ENCODE data around the gene ZNF697.

Gene ZNF697

DNA sequence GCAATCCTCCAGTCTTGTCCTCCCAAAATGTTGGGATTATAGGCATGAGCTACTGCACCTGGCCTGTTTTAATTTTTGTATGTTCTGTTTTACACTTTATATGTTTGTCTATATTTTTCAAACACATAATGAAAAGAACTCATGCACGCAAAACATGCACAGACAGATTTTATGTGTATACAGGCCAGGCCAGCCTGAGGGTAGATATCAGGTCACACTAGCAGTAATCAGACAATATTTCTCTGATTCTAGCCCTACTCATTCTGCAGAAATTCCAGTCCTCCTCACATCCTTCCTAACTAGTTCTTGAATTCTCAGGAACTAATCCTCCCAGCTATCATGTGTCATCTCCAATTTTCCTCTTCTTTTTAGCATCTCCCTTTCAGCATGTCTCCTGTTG lies 35.8 kb upstream of the ZNF697 start:
- no peak for TF ChIP-seq CTCF (IDR thresholded peaks at IDR 0.05; ENCODE audit: low read depth, low read length)
- H3K4me3 ChIP-seq (ENCODE audit: low read depth, low read length) = no peak overlapping the region

DNA sequence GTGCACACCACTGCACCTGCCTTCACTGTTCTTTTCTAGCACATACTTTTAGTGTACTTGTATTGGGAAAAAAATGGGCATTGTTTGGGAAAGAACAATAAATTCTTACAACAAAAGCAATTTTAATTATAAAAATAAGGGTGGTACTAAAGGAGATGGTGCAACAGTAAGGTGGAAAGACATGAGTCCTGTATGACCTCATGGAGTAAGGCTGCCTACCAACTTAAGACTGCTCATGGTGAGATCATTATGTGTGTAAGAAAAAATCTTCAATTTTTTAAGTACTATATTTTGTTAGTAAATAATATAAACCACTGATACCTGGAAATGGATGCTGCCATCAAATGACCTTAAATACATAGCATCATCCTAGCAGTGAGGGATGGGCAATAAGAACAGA lies 34.1 kb upstream of the ZNF697 start:
- H3K4me3 ChIP-seq (ENCODE audit: low read depth, low read length) = no peak overlapping the region
- no peak for TF ChIP-seq CTCF (IDR thresholded peaks at IDR 0.05; ENCODE audit: low read depth, low read length)

GRCh38 chr1:119681560-119681959 lies 33.5 kb upstream of the ZNF697 start:
- no peak overlapping the region for H3K4me3 ChIP-seq (ENCODE audit: low read depth, low read length)
- TF ChIP-seq CTCF (IDR thresholded peaks at IDR 0.05; ENCODE audit: low read depth, low read length) = no peak

DNA sequence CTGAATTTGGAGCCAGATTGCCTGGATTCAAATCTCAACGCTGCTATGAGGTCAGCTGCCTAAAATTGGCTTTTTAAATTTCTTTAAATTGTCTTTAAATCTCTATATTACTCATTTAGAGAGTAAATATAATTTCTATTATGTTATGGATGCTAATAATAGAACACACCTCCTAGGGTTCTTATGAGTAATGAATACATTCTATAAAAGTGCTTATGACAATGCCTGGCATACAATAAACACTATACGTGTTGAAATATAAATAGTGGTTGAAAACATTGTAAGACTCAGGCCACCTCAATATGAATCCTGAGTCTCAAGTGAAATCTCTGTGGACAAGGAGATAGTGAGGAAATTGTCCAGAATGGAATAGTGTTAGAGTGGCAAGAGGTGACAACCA lies 32.7 kb upstream of the ZNF697 start:
- no peak overlapping the region for H3K4me3 ChIP-seq (ENCODE audit: low read depth, low read length)
- TF ChIP-seq CTCF (IDR thresholded peaks at IDR 0.05; ENCODE audit: low read depth, low read length) = no peak

DNA sequence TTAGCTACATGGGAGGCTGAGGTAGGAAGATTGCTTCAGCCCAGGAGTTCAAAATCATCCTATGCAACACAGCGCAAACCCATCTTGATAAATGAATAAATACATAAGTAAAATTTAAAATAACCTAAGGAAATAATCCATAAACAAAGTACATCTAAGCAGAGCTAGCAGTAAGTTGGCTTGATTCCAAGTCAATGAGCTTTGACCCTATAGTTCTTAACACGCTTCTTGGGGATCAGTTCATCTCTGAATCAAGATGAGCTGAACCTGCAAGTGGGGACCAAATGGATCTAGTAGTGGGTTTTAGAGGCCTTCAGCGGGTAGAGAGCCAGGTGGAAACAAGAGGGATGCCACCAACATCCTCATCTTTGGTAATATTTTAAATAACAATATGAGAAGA lies 32.1 kb upstream of the ZNF697 start:
- no peak overlapping the region for H3K4me3 ChIP-seq (ENCODE audit: low read depth, low read length)
- TF ChIP-seq CTCF (IDR thresholded peaks at IDR 0.05; ENCODE audit: low read depth, low read length) = no peak

DNA sequence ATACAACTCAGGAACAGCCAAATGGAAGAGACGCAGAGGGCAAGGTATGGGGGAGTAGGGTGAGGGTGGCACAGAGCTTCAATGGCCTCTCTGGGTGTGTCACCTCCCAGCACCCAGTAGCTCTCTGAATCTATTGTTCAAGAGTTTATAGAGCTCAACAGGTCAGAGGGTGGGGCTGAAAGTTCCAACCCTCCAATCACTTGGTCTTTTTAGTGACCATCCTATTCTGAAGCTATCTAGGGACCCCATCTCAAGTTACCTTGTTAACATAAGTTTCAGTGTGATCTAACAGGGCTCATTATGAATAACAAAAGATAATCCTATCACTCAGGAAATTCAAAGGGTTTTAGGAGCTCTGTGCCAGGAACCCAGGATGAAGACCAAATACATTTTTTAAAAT lies 31.2 kb upstream of the ZNF697 start:
- H3K4me3 ChIP-seq (ENCODE audit: low read depth, low read length) = no peak overlapping the region
- TF ChIP-seq CTCF (IDR thresholded peaks at IDR 0.05; ENCODE audit: low read depth, low read length) = no peak

DNA sequence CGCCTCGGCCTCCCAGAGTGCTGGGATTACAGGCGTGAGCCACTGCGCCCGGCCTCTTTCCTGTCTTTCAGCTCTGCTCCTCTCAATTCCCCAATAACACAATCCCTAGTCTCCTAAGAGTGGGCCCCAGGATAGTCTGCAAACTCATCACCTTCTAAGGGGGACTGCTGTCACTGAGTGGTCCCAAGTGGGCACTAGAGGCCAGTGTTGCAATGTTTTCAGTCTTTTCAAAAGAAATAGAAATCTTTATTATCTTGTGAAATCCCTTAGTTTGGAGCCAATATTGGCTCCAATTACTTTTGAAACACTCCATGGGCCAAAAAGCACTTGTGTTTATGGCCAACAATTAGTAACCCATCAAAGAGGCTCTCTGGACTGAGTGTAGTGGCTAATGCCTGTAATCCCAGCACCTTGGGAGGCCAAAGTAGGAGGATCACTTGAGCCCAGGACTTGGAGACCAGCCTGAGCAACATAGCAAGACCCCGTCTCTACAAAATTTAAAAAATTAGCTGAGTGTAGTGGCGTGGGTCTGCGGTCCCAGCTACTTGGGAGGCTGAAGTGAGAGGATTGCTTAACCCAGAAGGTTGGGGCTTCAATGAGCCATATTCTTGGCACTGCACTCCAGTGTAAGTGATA lies 28.6 kb upstream of the ZNF697 start:
- no peak for TF ChIP-seq CTCF (IDR thresholded peaks at IDR 0.05; ENCODE audit: low read depth, low read length)
- no peak overlapping the region for H3K4me3 ChIP-seq (ENCODE audit: low read depth, low read length)
